CD4-positive, alpha-beta memory T cell (primary cell): Measurements from ENCODE around the gene VWC2L. TPM values are rescaled to one million over a fixed set of nuclear protein-coding genes. Genes with fewer than 3 reads are reported as not detected.

Experiments
- CTCF ChIA-PET: fragments of 350-600 bp; sonication (Branson Sonifier 250); formaldehyde crosslinking; loops from one replicate; lab custom pipeline; 2021; ENCODE audit warnings: inconsistent platforms; ENCODE audit not compliant: partially characterized antibody; lab: Charles Lee
- POLR2A ChIA-PET: fragments of 350-600 bp; sonication (Branson Sonifier 250); formaldehyde crosslinking; loops from one replicate; lab custom pipeline; 2021; ENCODE audit not compliant: partially characterized antibody; lab: Charles Lee
- DNase-seq, 5 donors: peaks; one replicate each; pipeline versions ENCODE4 v3.0.0 to v3.0.0-alpha.2; 2020 to 2022; ENCODE audit warnings: mixed read lengths in 1 of 5
- H3K27ac ChIP-seq: one replicate; pipeline ENCODE4 v1.7.0; 2013; ENCODE audit warnings: low read depth, low read length
- H3K27me3 ChIP-seq: 2 replicates; pipeline ENCODE4 v1.7.0; 2013; ENCODE audit warnings: mild to moderate bottlenecking, low read length, moderate library complexity; ENCODE audit not compliant: insufficient read depth
- H3K36me3 ChIP-seq: 2 replicates; pipeline ENCODE4 v1.7.0; 2013; ENCODE audit warnings: mild to moderate bottlenecking, low read length, moderate library complexity; ENCODE audit not compliant: insufficient read depth
- H3K4me1 ChIP-seq: 2 replicates; pipeline ENCODE4 v1.7.0; 2013; ENCODE audit warnings: mild to moderate bottlenecking, low read length, moderate library complexity; ENCODE audit not compliant: insufficient read depth
- H3K4me3 ChIP-seq, 2 donors: one replicate each; pipeline ENCODE4 v1.7.0; 2013; ENCODE audit warnings: low read length in 2 of 2, mild to moderate bottlenecking in 1 of 2
- H3K9me3 ChIP-seq, 2 donors: one replicate each; pipeline ENCODE4 v1.7.0; 2013; ENCODE audit warnings: low read length in 2 of 2, control low read depth in 1 of 2; ENCODE audit not compliant: control insufficient read depth in 1 of 2
- H3K27ac Mint-ChIP-seq, 7 donors: one replicate each; pipeline ENCODE4 v1.8.0; 2020 to 2021; ENCODE audit warnings: mixed read lengths in 7 of 7, mild to moderate bottlenecking in 6 of 7, inconsistent platforms in 3 of 7, moderate library complexity in 3 of 7
- H3K27me3 Mint-ChIP-seq, 2 donors: one replicate each; pipeline ENCODE4 v1.8.0; 2020 to 2021; ENCODE audit warnings: mixed read lengths in 2 of 2
- H3K36me3 Mint-ChIP-seq, 2 donors: one replicate each; pipeline ENCODE4 v1.8.0; 2020 to 2021; ENCODE audit warnings: mixed read lengths in 2 of 2, inconsistent platforms in 1 of 2, mild to moderate bottlenecking in 1 of 2
- H3K4me1 Mint-ChIP-seq, 4 donors: one replicate each; pipeline ENCODE4 v1.8.0; 2020 to 2021; ENCODE audit warnings: mixed read lengths in 4 of 4, mild to moderate bottlenecking in 1 of 4
- H3K4me3 Mint-ChIP-seq, 8 donors: one replicate each; pipeline ENCODE4 v1.8.0; 2020 to 2021; ENCODE audit warnings: mixed read lengths in 8 of 8, mild to moderate bottlenecking in 7 of 8, moderate library complexity in 6 of 8, inconsistent platforms in 3 of 8
- H3K9me3 Mint-ChIP-seq, 8 donors: one replicate each; pipeline ENCODE4 v1.8.0; 2020 to 2021; ENCODE audit warnings: mixed read lengths in 8 of 8, mild to moderate bottlenecking in 5 of 8, inconsistent platforms in 3 of 8, moderate library complexity in 1 of 8
- intact Hi-C: fragments of 100-400 bp; cut with micrococcal nuclease; formaldehyde crosslinking; loops from one replicate; pipeline ENCODE4 v1.15.1; 2023
- polyA plus RNA-seq, 2 donors: library from polyadenylated mRNA; unstranded; fragments of 300-500 nt; fragmentation: Illumina TruSeq; gene quantifications; one replicate each; pipeline ENCODE4 v1.2.3, GENCODE V29; 2021
- total RNA-seq, 2 experiments: library from RNA; stranded (reverse); gene quantifications; one replicate each; pipeline ENCODE4 v1.2.3, GENCODE V29; 2021

VWC2L gene
- total and polyA plus RNA-seq, 4 experiments from 2014 or later, result not detected

GRCh38 chr2:214537929-214538328 lies 127.1 kb downstream of the VWC2L start:
- no peak overlapping the region for H3K27ac ChIP-seq
- H3K36me3 ChIP-seq, result no peaks in the 10 kb centered on the region
- no peaks in the 10 kb centered on the region for H3K36me3 Mint-ChIP-seq

GRCh38 chr2:214542295-214542694 lies 131.4 kb downstream of the VWC2L start:
- DNase-seq, result no peak
- Mint-ChIP-seq H3K9me3 (no peaks in the 10 kb centered on the region), H3K4me3 (no peak overlapping the region), H3K4me1 (no peaks in the 10 kb centered on the region), H3K27ac (no peak overlapping the region), H3K36me3 (no peaks in the 10 kb centered on the region), H3K27me3 (no peaks in the 10 kb centered on the region)
- Histone ChIP-seq H3K27ac (no peak overlapping the region), H3K4me3 (no peak overlapping the region), H3K4me1 (no peaks in the 10 kb centered on the region), H3K36me3 (no peaks in the 10 kb centered on the region), H3K27me3 (no peaks in the 10 kb centered on the region), H3K9me3 (no peaks in the 10 kb centered on the region)
- POLR2A ChIA-PET, result no interaction called here
- intact Hi-C loops, result no loop called here
- CTCF ChIA-PET, result no interaction called here

More at GRCh38 chr2:214537929-214538328, 127.1 kb downstream of the VWC2L start:
- no peaks in the 10 kb centered on the region for H3K4me1 Mint-ChIP-seq
- Histone ChIP-seq H3K9me3 (no peaks in the 10 kb centered on the region), H3K4me1 (no peaks in the 10 kb centered on the region), H3K27me3 (no peaks in the 10 kb centered on the region), H3K4me3 (no peak overlapping the region)
- intact Hi-C loops, result no loop called here
- H3K27me3 Mint-ChIP-seq, result no peaks in the 10 kb centered on the region
- ChIA-PET CTCF (no interaction called here), POLR2A (no interaction called here)
- H3K27ac Mint-ChIP-seq, result no peak overlapping the region
- no peak for DNase-seq
- no peaks in the 10 kb centered on the region for H3K9me3 Mint-ChIP-seq
- H3K4me3 Mint-ChIP-seq, result no peak overlapping the region

- intact Hi-C loops, result no loop called here
- Mint-ChIP-seq H3K27ac (no peak overlapping the region), H3K4me3 (no peak overlapping the region), H3K4me1 (no peaks in the 10 kb centered on the region), H3K36me3 (no peaks in the 10 kb centered on the region), H3K9me3 (no peaks in the 10 kb centered on the region), H3K27me3 (no peaks in the 10 kb centered on the region)
- Histone ChIP-seq H3K27ac (no peak overlapping the region), H3K9me3 (no peaks in the 10 kb centered on the region), H3K4me3 (no peak overlapping the region), H3K27me3 (no peaks in the 10 kb centered on the region), H3K36me3 (no peaks in the 10 kb centered on the region), H3K4me1 (no peaks in the 10 kb centered on the region)
- DNase-seq, result no peak
- POLR2A ChIA-PET, result no interaction called here
- CTCF ChIA-PET, result no interaction called here
Observed at GRCh38 chr2:214542866-214543265, 132.0 kb downstream of the VWC2L start.

DNA sequence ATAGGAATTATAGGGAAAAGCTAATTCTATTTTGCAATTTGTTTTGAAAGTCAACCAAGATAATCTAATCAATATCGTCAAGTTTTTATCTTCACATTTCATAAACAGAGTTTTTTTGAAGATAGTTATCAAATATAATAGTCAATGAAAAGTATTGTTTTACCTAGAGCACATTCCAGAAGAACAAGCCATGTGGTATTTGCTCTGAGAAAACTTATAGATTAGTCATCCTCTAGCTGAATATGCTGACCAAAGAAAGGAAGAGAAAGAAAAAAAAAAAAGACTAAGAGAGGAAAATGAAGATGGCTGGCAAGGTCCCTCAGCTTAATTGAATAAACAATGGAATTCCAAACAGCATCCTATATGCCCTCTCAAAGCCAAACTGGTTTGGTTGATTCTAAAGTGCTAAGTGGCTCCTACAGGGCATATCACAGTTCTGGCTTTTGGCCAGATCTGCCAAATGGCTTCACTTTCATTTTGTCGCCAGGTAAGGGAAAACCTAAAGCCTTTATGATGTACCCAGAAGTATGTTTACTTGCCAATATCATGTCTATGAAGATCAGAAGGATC lies 132.6 kb downstream of the VWC2L start:
- H3K36me3 Mint-ChIP-seq, result no peaks in the 10 kb centered on the region
- Histone ChIP-seq H3K27ac (no peak overlapping the region), H3K9me3 (no peaks in the 10 kb centered on the region), H3K27me3 (no peaks in the 10 kb centered on the region), H3K4me3 (no peak overlapping the region), H3K4me1 (no peaks in the 10 kb centered on the region), H3K36me3 (no peaks in the 10 kb centered on the region)
- H3K27me3 Mint-ChIP-seq, result no peaks in the 10 kb centered on the region
- no peak overlapping the region for H3K4me3 Mint-ChIP-seq
- no peaks in the 10 kb centered on the region for H3K9me3 Mint-ChIP-seq
- intact Hi-C loops, result no loop called here
- peak in 1 of 5 donors; percentile 0 for DNase-seq
- no peak overlapping the region for H3K27ac Mint-ChIP-seq
- ChIA-PET POLR2A (no interaction called here), CTCF (no interaction called here)
- no peaks in the 10 kb centered on the region for H3K4me1 Mint-ChIP-seq

DNA sequence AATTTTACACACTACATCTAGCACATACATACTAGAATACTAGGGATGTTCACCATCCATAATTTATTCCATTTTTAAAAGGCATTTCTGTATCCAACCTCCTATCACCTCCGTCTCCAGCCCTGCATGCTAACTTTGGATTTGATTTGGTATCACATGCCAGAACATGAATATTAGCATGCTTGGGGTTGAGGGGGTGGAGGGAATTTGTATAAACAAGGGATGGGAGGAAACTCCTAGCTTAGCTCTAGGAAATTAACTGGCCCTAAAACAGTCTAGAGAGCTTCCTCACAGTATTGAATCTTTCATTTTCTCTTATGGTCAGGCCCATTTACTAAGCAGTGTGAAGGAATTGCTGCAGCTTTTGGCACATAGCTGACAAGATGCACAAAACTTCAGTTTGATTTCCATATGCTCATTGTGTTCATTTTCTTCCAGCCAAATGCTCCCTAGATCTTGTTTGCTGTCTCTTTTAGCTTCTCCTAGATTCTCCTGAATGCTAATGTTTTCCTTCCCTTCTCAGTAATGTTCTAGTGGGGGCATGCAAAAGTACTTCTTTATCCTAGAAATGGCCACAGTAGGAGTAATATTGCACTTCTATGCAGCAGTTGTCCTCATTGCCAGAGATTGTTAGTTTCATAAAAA lies 135.2 kb downstream of the VWC2L start:
- H3K36me3 Mint-ChIP-seq, result no peaks in the 10 kb centered on the region
- CTCF ChIA-PET, result no interaction called here
- intact Hi-C loops, result no loop called here

GRCh38 chr2:214547931-214548330 lies 137.1 kb downstream of the VWC2L start:
- Histone ChIP-seq H3K4me3 (no peak overlapping the region), H3K27ac (no peak overlapping the region), H3K36me3 (no peaks in the 10 kb centered on the region), H3K27me3 (no peaks in the 10 kb centered on the region), H3K4me1 (no peaks in the 10 kb centered on the region), H3K9me3 (no peaks in the 10 kb centered on the region)
- no peaks in the 10 kb centered on the region for H3K4me1 Mint-ChIP-seq
- H3K36me3 Mint-ChIP-seq, result no peaks in the 10 kb centered on the region
- peaks cover 0 to 2% (median 0%) of the 10 kb centered on the region in 8 donors for H3K9me3 Mint-ChIP-seq
- H3K27ac Mint-ChIP-seq, result no peak overlapping the region
- POLR2A ChIA-PET, result no interaction called here
- no peaks in the 10 kb centered on the region for H3K27me3 Mint-ChIP-seq
- no peak for DNase-seq
- H3K4me3 Mint-ChIP-seq, result no peak overlapping the region
- intact Hi-C loops, result no loop called here
- CTCF ChIA-PET, result interaction anchor here (0.6 kb wide), 1 partner anchor 722 kb away, joined by 4 read pairs; no protein-coding TSS in a partner anchor

More for the DNA sequence above, 135.2 kb downstream of the VWC2L start:
- no peak overlapping the region for H3K27ac Mint-ChIP-seq
- no peaks in the 10 kb centered on the region for H3K9me3 ChIP-seq
- no peak for DNase-seq
- no peaks in the 10 kb centered on the region for H3K4me1 ChIP-seq
- no peak overlapping the region for H3K4me3 ChIP-seq
- peaks cover 0 to 2% (median 0%) of the 10 kb centered on the region in 8 donors for H3K9me3 Mint-ChIP-seq
- no peak overlapping the region for H3K27ac ChIP-seq
- H3K4me1 Mint-ChIP-seq, result no peaks in the 10 kb centered on the region
- H3K36me3 ChIP-seq, result no peaks in the 10 kb centered on the region
- POLR2A ChIA-PET, result no interaction called here
- H3K27me3 ChIP-seq, result no peaks in the 10 kb centered on the region
- no peak overlapping the region for H3K4me3 Mint-ChIP-seq
- no peaks in the 10 kb centered on the region for H3K27me3 Mint-ChIP-seq

DNA sequence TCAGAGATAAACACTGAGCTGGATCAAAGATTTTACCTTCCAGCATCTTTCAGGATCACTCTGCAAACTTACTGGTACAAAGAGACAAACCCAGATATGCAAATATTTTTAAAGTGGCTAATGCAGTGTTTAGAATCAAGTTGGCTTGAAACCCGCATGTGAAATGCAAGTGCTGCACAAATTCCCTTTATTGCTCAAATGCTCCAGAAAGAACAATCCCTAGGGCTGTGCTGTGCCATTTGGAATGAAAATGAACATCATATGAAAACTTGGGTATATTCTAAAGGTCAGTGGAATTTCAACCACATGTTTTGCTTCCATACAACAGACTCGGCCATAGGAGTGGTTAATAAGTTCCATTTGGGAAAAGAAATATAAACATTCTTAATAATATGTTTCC lies 139.1 kb downstream of the VWC2L start:
- no peaks in the 10 kb centered on the region for H3K9me3 ChIP-seq
- H3K27me3 ChIP-seq, result no peaks in the 10 kb centered on the region
- H3K27ac ChIP-seq, result no peak overlapping the region
- no peaks in the 10 kb centered on the region for H3K4me1 ChIP-seq
- CTCF ChIA-PET, result no interaction called here
- no peak overlapping the region for H3K4me3 Mint-ChIP-seq
- H3K27me3 Mint-ChIP-seq, result peaks cover 0 to 2% of the 10 kb centered on the region in 2 donors
- H3K9me3 Mint-ChIP-seq, result peaks cover 0 to 2% (median 0%) of the 10 kb centered on the region in 8 donors
- intact Hi-C loops, result no loop called here
- H3K27ac Mint-ChIP-seq, result no peak overlapping the region
- H3K4me1 Mint-ChIP-seq, result no peaks in the 10 kb centered on the region
- DNase-seq, result no peak
- no peak overlapping the region for H3K4me3 ChIP-seq
- H3K36me3 Mint-ChIP-seq, result no peaks in the 10 kb centered on the region
- POLR2A ChIA-PET, result no interaction called here
- H3K36me3 ChIP-seq, result no peaks in the 10 kb centered on the region
